Measurements from ENCODE around the gene TSGA10IP. TPM values are rescaled to one million over a fixed set of nuclear protein-coding genes. Genes with fewer than 3 reads are reported as not detected.

TSGA10IP gene
- total RNA-seq, 1 donor from 2014 or later, result 0.68 TPM

DNA sequence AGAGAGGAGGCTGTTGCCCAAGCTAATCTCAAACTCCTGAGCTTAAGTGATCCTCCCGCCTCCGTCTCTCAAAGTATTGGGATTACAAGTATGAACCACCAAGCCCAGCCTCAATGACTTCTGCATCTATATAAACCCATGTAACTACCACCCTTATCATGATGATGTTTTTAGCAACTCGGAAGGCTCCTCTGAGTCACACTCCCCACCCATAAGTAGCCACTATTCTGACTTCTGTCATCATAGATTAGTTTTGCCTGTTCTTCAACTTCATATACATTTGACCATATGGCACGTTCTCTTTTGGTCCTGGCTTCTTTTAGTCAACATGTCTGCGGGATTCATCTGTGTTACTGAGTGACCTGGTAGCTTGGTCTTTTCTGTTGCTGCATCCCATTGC, 38.7 kb upstream of the TSGA10IP start:
- TF ChIP-seq, protein P1, sequence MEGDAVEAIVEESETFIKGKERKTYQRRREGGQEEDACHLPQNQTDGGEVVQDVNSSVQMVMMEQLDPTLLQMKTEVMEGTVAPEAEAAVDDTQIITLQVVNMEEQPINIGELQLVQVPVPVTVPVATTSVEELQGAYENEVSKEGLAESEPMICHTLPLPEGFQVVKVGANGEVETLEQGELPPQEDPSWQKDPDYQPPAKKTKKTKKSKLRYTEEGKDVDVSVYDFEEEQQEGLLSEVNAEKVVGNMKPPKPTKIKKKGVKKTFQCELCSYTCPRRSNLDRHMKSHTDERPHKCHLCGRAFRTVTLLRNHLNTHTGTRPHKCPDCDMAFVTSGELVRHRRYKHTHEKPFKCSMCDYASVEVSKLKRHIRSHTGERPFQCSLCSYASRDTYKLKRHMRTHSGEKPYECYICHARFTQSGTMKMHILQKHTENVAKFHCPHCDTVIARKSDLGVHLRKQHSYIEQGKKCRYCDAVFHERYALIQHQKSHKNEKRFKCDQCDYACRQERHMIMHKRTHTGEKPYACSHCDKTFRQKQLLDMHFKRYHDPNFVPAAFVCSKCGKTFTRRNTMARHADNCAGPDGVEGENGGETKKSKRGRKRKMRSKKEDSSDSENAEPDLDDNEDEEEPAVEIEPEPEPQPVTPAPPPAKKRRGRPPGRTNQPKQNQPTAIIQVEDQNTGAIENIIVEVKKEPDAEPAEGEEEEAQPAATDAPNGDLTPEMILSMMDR (conservative IDR thresholded peaks at IDR 0.05), result no peak
- Mint-ChIP-seq H3K27me3 (peaks cover 61% of the 10 kb centered on the region), H3K4me3 (no peak overlapping the region)

DNA sequence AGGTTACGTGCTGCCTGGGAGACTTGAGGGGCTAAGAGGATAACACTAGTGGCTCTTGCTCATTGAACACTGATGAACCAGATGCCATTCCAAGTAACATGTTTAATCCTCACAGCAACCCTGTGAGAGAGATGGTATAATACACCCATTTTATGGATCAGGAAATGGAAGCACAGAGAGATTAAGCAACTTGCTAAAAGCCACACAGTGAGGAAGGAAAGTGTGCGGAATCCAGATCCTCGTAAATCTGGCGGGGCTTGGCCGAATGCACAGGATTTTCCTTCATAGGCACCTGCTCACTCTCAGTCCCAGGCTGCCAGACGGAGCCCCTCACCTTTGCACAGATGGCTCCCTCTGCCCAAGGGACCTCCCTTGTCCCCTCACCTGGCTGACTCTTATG, 37.4 kb upstream of the TSGA10IP start:
- no peaks in the 10 kb centered on the region for H3K36me3 Mint-ChIP-seq
- H3K27ac Mint-ChIP-seq, result no peak overlapping the region
- DNase-seq (ENCODE audit: extremely low spot score, unreplicated experiment), result no peak
- H3K27me3 Mint-ChIP-seq, result peaks cover 48% of the 10 kb centered on the region
- no peaks in the 10 kb centered on the region for H3K4me1 Mint-ChIP-seq (ENCODE audit: unreplicated experiment)
- TF ChIP-seq, protein P1 (conservative IDR thresholded peaks at IDR 0.05), result no peak
- H3K9me3 Mint-ChIP-seq, result no peaks in the 10 kb centered on the region
- H3K4me3 Mint-ChIP-seq, result no peak overlapping the region

More for the DNA sequence above, 38.7 kb upstream of the TSGA10IP start:
- H3K36me3 Mint-ChIP-seq, result no peaks in the 10 kb centered on the region
- no peaks in the 10 kb centered on the region for H3K4me1 Mint-ChIP-seq (ENCODE audit: unreplicated experiment)
- DNase-seq (ENCODE audit: extremely low spot score, unreplicated experiment), result no peak
- H3K9me3 Mint-ChIP-seq, result no peaks in the 10 kb centered on the region
- H3K27ac Mint-ChIP-seq, result no peak overlapping the region

DNA sequence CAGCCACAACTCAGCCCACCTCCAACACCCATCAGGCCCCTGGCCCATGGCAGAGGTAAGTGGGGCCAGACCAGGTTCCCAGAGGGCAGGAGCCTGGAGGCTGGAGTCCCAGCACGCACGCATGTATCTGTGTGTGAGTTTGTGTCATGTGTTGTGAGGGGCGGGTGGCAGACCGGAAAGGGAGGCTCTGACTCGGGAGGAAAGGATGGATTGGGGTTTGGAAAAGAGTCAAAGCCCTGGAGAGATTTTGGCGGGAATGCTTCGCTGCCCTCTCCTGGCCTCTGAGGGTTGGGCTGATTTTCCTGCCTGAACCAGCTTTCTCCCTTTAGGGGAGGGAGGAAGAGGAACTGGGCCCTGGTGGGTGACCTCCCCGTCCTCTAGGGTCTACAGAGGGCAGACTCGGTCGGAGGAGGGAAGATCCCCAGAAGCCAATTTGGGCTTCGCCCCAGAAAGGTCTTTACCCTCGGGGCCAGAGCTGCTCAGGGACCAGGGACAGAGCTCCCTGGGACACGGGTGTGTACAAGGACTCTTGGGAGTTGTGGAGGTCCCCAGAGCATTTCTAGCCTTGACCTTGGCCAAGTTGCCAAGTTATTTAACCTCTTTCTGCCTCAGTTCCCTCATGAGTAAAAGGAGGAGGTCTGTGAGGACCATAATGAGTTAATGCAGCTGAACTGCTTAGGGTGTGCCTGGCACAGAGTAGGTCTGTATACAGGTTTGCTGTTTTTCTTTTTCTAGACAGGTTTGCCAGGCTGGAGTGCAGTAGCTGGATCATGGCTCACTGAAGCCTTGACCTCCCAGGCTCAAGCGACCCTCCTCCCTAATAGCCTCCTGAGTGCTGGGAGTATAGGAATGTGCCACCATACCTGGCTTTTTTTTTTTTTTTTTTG, 33.4 kb upstream of the TSGA10IP start:
- Mint-ChIP-seq H3K9me3 (no peaks in the 10 kb centered on the region), H3K27ac (no peak overlapping the region), H3K4me1 (ENCODE audit: unreplicated experiment) (peaks cover 12% of the 10 kb centered on the region), H3K36me3 (no peaks in the 10 kb centered on the region), H3K4me3 (no peak overlapping the region), H3K27me3 (peaks cover 25% of the 10 kb centered on the region)
- no peak for DNase-seq (ENCODE audit: extremely low spot score, unreplicated experiment)
- TF ChIP-seq, protein P1 (conservative IDR thresholded peaks at IDR 0.05), result peak; percentile 49

DNA sequence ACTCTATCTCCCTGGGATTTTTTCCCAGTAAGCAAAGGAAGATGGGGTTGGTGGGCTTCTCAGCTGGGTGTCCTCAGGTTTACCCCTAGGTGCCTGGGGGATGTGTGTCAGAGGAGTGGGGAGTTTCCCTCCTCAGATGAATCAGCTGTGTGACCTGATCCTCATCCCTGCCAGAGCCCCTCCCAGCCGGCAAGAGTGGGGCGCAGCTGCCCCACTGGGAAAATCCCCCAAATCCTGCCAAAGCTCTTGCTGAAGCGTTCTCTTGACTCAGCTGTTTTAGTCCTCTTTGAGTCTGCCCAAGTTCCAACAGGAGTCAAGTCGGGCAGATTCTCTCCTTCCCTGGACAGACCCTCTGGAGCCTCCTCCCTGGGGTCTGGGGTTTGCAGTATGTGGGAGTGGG, 32.4 kb upstream of the TSGA10IP start:
- Mint-ChIP-seq H3K36me3 (no peaks in the 10 kb centered on the region), H3K4me3 (no peak overlapping the region), H3K27me3 (peaks cover 16% of the 10 kb centered on the region), H3K4me1 (ENCODE audit: unreplicated experiment) (peaks cover 16% of the 10 kb centered on the region), H3K9me3 (no peaks in the 10 kb centered on the region), H3K27ac (no peak overlapping the region)
- TF ChIP-seq, protein P1 (conservative IDR thresholded peaks at IDR 0.05), result no peak
- no peak for DNase-seq (ENCODE audit: extremely low spot score, unreplicated experiment)

DNA sequence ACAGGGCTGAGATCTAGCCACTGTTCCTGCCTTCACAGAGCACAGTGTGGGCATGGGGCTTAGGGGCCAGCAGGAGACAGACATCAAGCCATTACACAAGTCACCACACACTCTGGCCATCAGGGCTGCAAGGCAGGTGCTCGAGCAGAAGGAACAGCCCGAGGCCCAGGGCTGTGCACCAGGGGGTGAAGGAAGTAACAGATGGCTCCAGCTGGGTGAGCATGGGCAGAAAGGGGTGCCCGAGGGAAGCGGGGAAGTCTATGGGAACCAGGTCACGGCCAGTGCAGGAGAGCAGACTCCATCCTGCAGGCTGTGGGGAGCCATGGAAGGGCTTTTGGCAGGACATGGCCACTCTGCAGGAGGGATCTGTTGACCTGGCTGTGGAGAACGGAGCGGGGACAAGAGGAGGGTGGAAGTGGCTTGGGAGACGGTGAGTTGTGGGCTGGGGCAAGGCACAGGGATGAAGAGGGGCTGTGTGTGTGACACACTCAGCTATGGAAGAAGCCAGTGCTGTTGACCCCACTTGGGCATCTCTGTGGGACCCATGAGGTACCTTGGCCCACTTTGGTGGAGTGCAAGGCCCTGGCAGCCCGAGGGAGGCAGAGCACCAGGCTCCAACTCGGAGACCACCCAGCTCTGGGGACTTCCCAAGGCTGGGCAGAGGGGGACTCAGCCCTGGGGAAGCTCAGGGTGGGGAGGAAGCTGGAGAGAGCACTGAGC, 30.0 kb upstream of the TSGA10IP start:
- H3K27ac Mint-ChIP-seq, result peak overlapping the region; percentile 46
- no peak for DNase-seq (ENCODE audit: extremely low spot score, unreplicated experiment)
- no peaks in the 10 kb centered on the region for H3K36me3 Mint-ChIP-seq
- H3K4me3 Mint-ChIP-seq, result peak overlapping the region; percentile 14
- no peaks in the 10 kb centered on the region for H3K9me3 Mint-ChIP-seq
- H3K4me1 Mint-ChIP-seq (ENCODE audit: unreplicated experiment), result peaks cover 16% of the 10 kb centered on the region
- no peaks in the 10 kb centered on the region for H3K27me3 Mint-ChIP-seq
- TF ChIP-seq, protein P1 (conservative IDR thresholded peaks at IDR 0.05), result no peak

Data from type B pancreatic cell (in vitro differentiated cells).